ENCODE data around the gene IFNA13.
A peak's percentile ranks its signal among the peaks of the same experiment; 100 is the strongest.
"Not testable (repeated sequence)": the region's sequence is repeated elsewhere in the genome, so short reads cannot be mapped to it uniquely, and the experiment has no call there.

The IFNA13 gene

GRCh38 chr9:21367957-21368356 lies at the start of gene IFNA13:
Gene IFNA13, minus strand, starts transcription at chr9:21368057. Its CDS starts 47 bp downstream, at chr9:21368010.
- no peak for DNase-seq (ENCODE audit: low spot score)

- DNase-seq (ENCODE audit: low spot score), result peak; percentile 83
Measured at GRCh38 chr9:21415493-21416267, 47.8 kb upstream of the IFNA13 start.

- peak; percentile 70 for DNase-seq (ENCODE audit: low spot score)
Measured at GRCh38 chr9:21414220-21414940, 46.5 kb upstream of the IFNA13 start.

- DNase-seq (ENCODE audit: low spot score), result no peak
Measured at GRCh38 chr9:21413624-21414023, 45.8 kb upstream of the IFNA13 start.

- no peak for DNase-seq (ENCODE audit: low spot score)
Measured at GRCh38 chr9:21413151-21413550, 45.3 kb upstream of the IFNA13 start.

GRCh38 chr9:21412107-21412506 lies 44.2 kb upstream of the IFNA13 start:
- peak; percentile 57 for DNase-seq (ENCODE audit: low spot score)

GRCh38 chr9:21408817-21409216 lies 41.0 kb upstream of the IFNA13 start, which contains the start of gene IFNA8:
Gene IFNA8, plus strand, starts transcription at chr9:21409117. Its CDS starts 60 bp downstream, at chr9:21409177.
- DNase-seq (ENCODE audit: low spot score), result no peak

GRCh38 chr9:21404146-21404545 lies 36.3 kb upstream of the IFNA13 start:
- DNase-seq (ENCODE audit: low spot score), result no peak

- peak; percentile 8 for DNase-seq (ENCODE audit: low spot score)
Measured at GRCh38 chr9:21402386-21403251, 34.8 kb upstream of the IFNA13 start.

- DNase-seq (ENCODE audit: low spot score), result no peak
Measured at GRCh38 chr9:21399956-21400355, 32.1 kb upstream of the IFNA13 start.

GRCh38 chr9:21398955-21399489 lies 31.2 kb upstream of the IFNA13 start:
- DNase-seq (ENCODE audit: low spot score), result no peak

- peak; percentile 33 for DNase-seq (ENCODE audit: low spot score)
Measured at GRCh38 chr9:21395778-21396717, 28.2 kb upstream of the IFNA13 start.

- peak; percentile 71 for DNase-seq (ENCODE audit: low spot score)
Measured at GRCh38 chr9:21392270-21392669, 24.4 kb upstream of the IFNA13 start.

- DNase-seq (ENCODE audit: low spot score), result no peak
Measured at GRCh38 chr9:21385131-21385670, 17.3 kb upstream of the IFNA13 start, which contains the start of gene IFNA2. Gene IFNA2, minus strand, starts transcription at chr9:21385398. Its CDS starts 69 bp downstream, at chr9:21385329.

- no peak for DNase-seq (ENCODE audit: low spot score)
Measured at GRCh38 chr9:21383627-21384026, 15.8 kb upstream of the IFNA13 start.

GRCh38 chr9:21381448-21382339 lies 13.8 kb upstream of the IFNA13 start:
- DNase-seq (ENCODE audit: low spot score), result peak; percentile 11

GRCh38 chr9:21371467-21371866 lies 3.6 kb upstream of the IFNA13 start:
- DNase-seq (ENCODE audit: low spot score), result not testable (repeated sequence)

- DNase-seq (ENCODE audit: low spot score), result not testable (repeated sequence)
Measured at GRCh38 chr9:21367169-21367568, 688 bp downstream of the IFNA13 start.

GRCh38 chr9:21362287-21362686 lies 5.6 kb downstream of the IFNA13 start:
- no peak for DNase-seq (ENCODE audit: low spot score)

Data from kidney tubule cell (primary cell).